ENCODE results near the gene SASS6.
A peak's percentile ranks its signal among the peaks of the same experiment; 100 is the strongest.

SASS6 gene

GRCh38 chr1:100087396-100087795 is 45.3 kb downstream of the SASS6 start:
- WGBS, result no CpG with 5 or more reads among the region's 1 CpG
- H3K4me1 ChIP-seq (ENCODE audit: control insufficient read depth, insufficient read depth, low read depth, low read length), result peaks cover 3% of the 10 kb centered on the region

GRCh38 chr1:100080331-100080730 is 52.4 kb downstream of the SASS6 start:
- Histone ChIP-seq H2AFZ (ENCODE audit: low read depth, low read length) (no peak overlapping the region), H3K9me3 (ENCODE audit: control insufficient read depth, low read length) (no peaks in the 10 kb centered on the region), H3K9ac (ENCODE audit: low read length) (no peak overlapping the region), H3K4ac (ENCODE audit: low read depth in 1 of 2, low read length in 2 of 2) (no peak overlapping the region), H2BK15ac (ENCODE audit: low read depth, poor library complexity, severe bottlenecking) (no peak overlapping the region), H3K4me1 (ENCODE audit: control insufficient read depth, insufficient read depth, low read depth, low read length) (no peaks in the 10 kb centered on the region), H2BK5ac (ENCODE audit: low read depth, low read length, poor library complexity, severe bottlenecking) (no peak overlapping the region), H2BK120ac (ENCODE audit: low read depth, low read length) (no peak overlapping the region), H3K18ac (ENCODE audit: low read depth in 1 of 2, low read length in 2 of 2) (no peak overlapping the region), H2BK12ac (ENCODE audit: low read length in 2 of 2) (no peak overlapping the region), H3K79me1 (replicated peaks; ENCODE audit: low read length, poor library complexity, severe bottlenecking) (peaks cover 25% of the 10 kb centered on the region), H3K27me3 (ENCODE audit: control insufficient read depth in 1 of 2, insufficient read depth in 1 of 2, low read length in 2 of 2) (no peaks in the 10 kb centered on the region), H3K14ac (ENCODE audit: low read length in 2 of 2) (no peak overlapping the region), H2AK5ac (ENCODE audit: low read length, severe bottlenecking) (no peak overlapping the region), H3K27ac (ENCODE audit: low read length, poor library complexity, severe bottlenecking) (no peak overlapping the region), H4K8ac (ENCODE audit: low read length) (no peak overlapping the region), H4K91ac (ENCODE audit: low read length) (no peak overlapping the region), H3K23ac (ENCODE audit: low read length in 2 of 2) (no peak overlapping the region), H3K4me3 (ENCODE audit: insufficient read depth in 1 of 2, low read depth in 1 of 2, low read length in 2 of 2) (no peak overlapping the region), H3K4me2 (ENCODE audit: low read length, poor library complexity, severe bottlenecking) (no peak overlapping the region), H3K36me3 (ENCODE audit: control insufficient read depth in 1 of 2, insufficient read depth in 2 of 2, low read depth in 1 of 2, low read length in 2 of 2) (peaks cover 19 to 73% of the 10 kb centered on the region in 2 experiments)
- no peak for DNase-seq
- WGBS, result 90% methylated on average over 3 of the region's 3 CpGs

More at GRCh38 chr1:100087396-100087795, 45.3 kb downstream of the SASS6 start:
- H3K27ac ChIP-seq (ENCODE audit: low read length, poor library complexity, severe bottlenecking), result no peak overlapping the region
- no peak overlapping the region for H3K14ac ChIP-seq (ENCODE audit: low read length in 2 of 2)
- no peak overlapping the region for H2AFZ ChIP-seq (ENCODE audit: low read depth, low read length)
- no peak overlapping the region for H2BK120ac ChIP-seq (ENCODE audit: low read depth, low read length)
- DNase-seq, result no peak
- peaks cover 3 to 28% of the 10 kb centered on the region in 2 experiments for H3K36me3 ChIP-seq (ENCODE audit: control insufficient read depth in 1 of 2, insufficient read depth in 2 of 2, low read depth in 1 of 2, low read length in 2 of 2)
- H2AK5ac ChIP-seq (ENCODE audit: low read length, severe bottlenecking), result no peak overlapping the region
- H3K79me1 ChIP-seq (replicated peaks; ENCODE audit: low read length, poor library complexity, severe bottlenecking), result no peaks in the 10 kb centered on the region
- H3K4me3 ChIP-seq (ENCODE audit: insufficient read depth in 1 of 2, low read depth in 1 of 2, low read length in 2 of 2), result no peak overlapping the region
- H4K8ac ChIP-seq (ENCODE audit: low read length), result no peak overlapping the region
- no peak overlapping the region for H3K18ac ChIP-seq (ENCODE audit: low read depth in 1 of 2, low read length in 2 of 2)
- no peak overlapping the region for H3K9ac ChIP-seq (ENCODE audit: low read length)
- no peak overlapping the region for H4K91ac ChIP-seq (ENCODE audit: low read length)
- H3K4me2 ChIP-seq (ENCODE audit: low read length, poor library complexity, severe bottlenecking), result no peak overlapping the region
- H3K27me3 ChIP-seq (ENCODE audit: control insufficient read depth in 1 of 2, insufficient read depth in 1 of 2, low read length in 2 of 2), result no peaks in the 10 kb centered on the region
- H3K4ac ChIP-seq (ENCODE audit: low read depth in 1 of 2, low read length in 2 of 2), result no peak overlapping the region
- H2BK15ac ChIP-seq (ENCODE audit: low read depth, poor library complexity, severe bottlenecking), result no peak overlapping the region
- H2BK5ac ChIP-seq (ENCODE audit: low read depth, low read length, poor library complexity, severe bottlenecking), result no peak overlapping the region
- H2BK12ac ChIP-seq (ENCODE audit: low read length in 2 of 2), result no peak overlapping the region
- no peaks in the 10 kb centered on the region for H3K9me3 ChIP-seq (ENCODE audit: control insufficient read depth, low read length)
- no peak overlapping the region for H3K23ac ChIP-seq (ENCODE audit: low read length in 2 of 2)

GRCh38 chr1:100077531-100077930 is 55.2 kb downstream of the SASS6 start:
- H3K4ac ChIP-seq (ENCODE audit: low read depth in 1 of 2, low read length in 2 of 2), result no peak overlapping the region
- H3K36me3 ChIP-seq (ENCODE audit: control insufficient read depth in 1 of 2, insufficient read depth in 2 of 2, low read depth in 1 of 2, low read length in 2 of 2), result peaks cover 29 to 77% of the 10 kb centered on the region in 2 experiments
- no peaks in the 10 kb centered on the region for H3K4me1 ChIP-seq (ENCODE audit: control insufficient read depth, insufficient read depth, low read depth, low read length)
- H3K4me2 ChIP-seq (ENCODE audit: low read length, poor library complexity, severe bottlenecking), result no peak overlapping the region
- no peak overlapping the region for H2BK12ac ChIP-seq (ENCODE audit: low read length in 2 of 2)
- H4K91ac ChIP-seq (ENCODE audit: low read length), result no peak overlapping the region
- no peak overlapping the region for H4K8ac ChIP-seq (ENCODE audit: low read length)
- no peaks in the 10 kb centered on the region for H3K27me3 ChIP-seq (ENCODE audit: control insufficient read depth in 1 of 2, insufficient read depth in 1 of 2, low read length in 2 of 2)
- no peak overlapping the region for H3K14ac ChIP-seq (ENCODE audit: low read length in 2 of 2)
- H3K9ac ChIP-seq (ENCODE audit: low read length), result no peak overlapping the region
- no peak overlapping the region for H3K27ac ChIP-seq (ENCODE audit: low read length, poor library complexity, severe bottlenecking)
- no peak for DNase-seq
- no peak overlapping the region for H3K4me3 ChIP-seq (ENCODE audit: insufficient read depth in 1 of 2, low read depth in 1 of 2, low read length in 2 of 2)
- no peak overlapping the region for H3K18ac ChIP-seq (ENCODE audit: low read depth in 1 of 2, low read length in 2 of 2)
- H2BK120ac ChIP-seq (ENCODE audit: low read depth, low read length), result no peak overlapping the region
- H3K9me3 ChIP-seq (ENCODE audit: control insufficient read depth, low read length), result no peaks in the 10 kb centered on the region
- H2BK15ac ChIP-seq (ENCODE audit: low read depth, poor library complexity, severe bottlenecking), result no peak overlapping the region
- no peak overlapping the region for H2AFZ ChIP-seq (ENCODE audit: low read depth, low read length)
- H2AK5ac ChIP-seq (ENCODE audit: low read length, severe bottlenecking), result no peak overlapping the region
- WGBS, result 100% methylated on average over 4 of the region's 5 CpGs
- no peak overlapping the region for H2BK5ac ChIP-seq (ENCODE audit: low read depth, low read length, poor library complexity, severe bottlenecking)
- H3K79me1 ChIP-seq (replicated peaks; ENCODE audit: low read length, poor library complexity, severe bottlenecking), result peaks cover 36% of the 10 kb centered on the region
- no peak overlapping the region for H3K23ac ChIP-seq (ENCODE audit: low read length in 2 of 2)

GRCh38 chr1:100076744-100077143 is 56.0 kb downstream of the SASS6 start:
- Histone ChIP-seq H3K4me3 (ENCODE audit: insufficient read depth in 1 of 2, low read depth in 1 of 2, low read length in 2 of 2) (no peak overlapping the region), H3K27ac (ENCODE audit: low read length, poor library complexity, severe bottlenecking) (no peak overlapping the region), H2BK15ac (ENCODE audit: low read depth, poor library complexity, severe bottlenecking) (no peak overlapping the region), H3K23ac (ENCODE audit: low read length in 2 of 2) (no peak overlapping the region), H3K79me1 (replicated peaks; ENCODE audit: low read length, poor library complexity, severe bottlenecking) (peaks cover 38% of the 10 kb centered on the region), H2BK12ac (ENCODE audit: low read length in 2 of 2) (no peak overlapping the region), H4K91ac (ENCODE audit: low read length) (no peak overlapping the region), H3K4me2 (ENCODE audit: low read length, poor library complexity, severe bottlenecking) (no peak overlapping the region), H3K36me3 (ENCODE audit: control insufficient read depth in 1 of 2, insufficient read depth in 2 of 2, low read depth in 1 of 2, low read length in 2 of 2) (peaks cover 25 to 77% of the 10 kb centered on the region in 2 experiments), H3K4me1 (ENCODE audit: control insufficient read depth, insufficient read depth, low read depth, low read length) (no peaks in the 10 kb centered on the region), H2AFZ (ENCODE audit: low read depth, low read length) (no peak overlapping the region), H3K14ac (ENCODE audit: low read length in 2 of 2) (no peak overlapping the region), H3K9me3 (ENCODE audit: control insufficient read depth, low read length) (no peaks in the 10 kb centered on the region), H4K8ac (ENCODE audit: low read length) (no peak overlapping the region), H3K4ac (ENCODE audit: low read depth in 1 of 2, low read length in 2 of 2) (no peak overlapping the region), H3K18ac (ENCODE audit: low read depth in 1 of 2, low read length in 2 of 2) (no peak overlapping the region), H2AK5ac (ENCODE audit: low read length, severe bottlenecking) (no peak overlapping the region), H2BK5ac (ENCODE audit: low read depth, low read length, poor library complexity, severe bottlenecking) (no peak overlapping the region), H3K9ac (ENCODE audit: low read length) (peak overlapping the region; percentile 57), H3K27me3 (ENCODE audit: control insufficient read depth in 1 of 2, insufficient read depth in 1 of 2, low read length in 2 of 2) (no peaks in the 10 kb centered on the region), H2BK120ac (ENCODE audit: low read depth, low read length) (no peak overlapping the region)
- DNase-seq, result no peak
